Hepatocyte (in vitro differentiated cells): ENCODE measurements around the gene FRMPD3. TPM values are rescaled to one million over a fixed set of nuclear protein-coding genes. Genes with fewer than 3 reads are reported as not detected.

ENCODE experiments used
- DNase-seq: peaks from one replicate; pipeline ENCODE4 v3.0.0-alpha.2; 2016; ENCODE audit warnings: low spot score
- H2AFZ ChIP-seq: fragments of 200-600 bp; sonication (generic); 2 replicates; pipeline ENCODE4 v1.6.0; 2016; ENCODE audit warnings: antibody characterized with exemption, mild to moderate bottlenecking
- H3K27ac ChIP-seq: fragments of 200-600 bp; sonication (generic); 2 replicates; pipeline ENCODE4 v1.5.1; 2016; ENCODE audit warnings: mild to moderate bottlenecking
- H3K27me3 ChIP-seq: fragments of 200-600 bp; sonication (generic); 2 replicates; pipeline ENCODE4 v1.6.1; 2016
- H3K36me3 ChIP-seq: fragments of 200-600 bp; sonication (generic); replicated peaks from 2 replicates; pipeline ENCODE4 v1.5.1; 2016; ENCODE audit warnings: low read depth; ENCODE audit not compliant: insufficient read depth
- H3K4me1 ChIP-seq: fragments of 200-600 bp; sonication (generic); 2 replicates; pipeline ENCODE4 v1.5.1; 2016; ENCODE audit warnings: mild to moderate bottlenecking, moderate library complexity; ENCODE audit not compliant: insufficient read depth
- H3K4me2 ChIP-seq: fragments of 200-600 bp; sonication (generic); 2 replicates; pipeline ENCODE4 v1.6.0; 2016
- H3K4me3 ChIP-seq: fragments of 200-600 bp; sonication (generic); 2 replicates; pipeline ENCODE4 v1.5.1; 2016; ENCODE audit warnings: mild to moderate bottlenecking
- H3K79me2 ChIP-seq: fragments of 200-600 bp; sonication (generic); 2 replicates; pipeline ENCODE4 v1.6.0; 2017; ENCODE audit warnings: mild to moderate bottlenecking
- H3K9me2 ChIP-seq: fragments of 200-600 bp; sonication (generic); replicated peaks from 2 replicates; pipeline ENCODE4 v1.6.0; 2017; ENCODE audit warnings: mild to moderate bottlenecking; ENCODE audit not compliant: insufficient read depth
- H3K9me3 ChIP-seq: fragments of 200-600 bp; sonication (generic); 2 replicates; pipeline ENCODE4 v1.5.1; 2016; ENCODE audit warnings: low read depth, mild to moderate bottlenecking
- H4K20me1 ChIP-seq: fragments of 200-600 bp; sonication (generic); 2 replicates; pipeline ENCODE4 v1.6.0; 2016; ENCODE audit warnings: mild to moderate bottlenecking; ENCODE audit not compliant: insufficient read depth, poor library complexity, severe bottlenecking
- CTCF ChIP-seq: fragments of 200-600 bp; sonication (generic); IDR thresholded peaks from 2 replicates; pipeline ENCODE4 v1.5.1; 2016; ENCODE audit warnings: antibody characterized with exemption, mild to moderate bottlenecking; ENCODE audit not compliant: poor library complexity
- EZH2 ChIP-seq: fragments of 200-600 bp; sonication (generic); IDR thresholded peaks from 2 replicates; pipeline ENCODE4 v1.6.1; 2016; ENCODE audit warnings: antibody characterized with exemption, mild to moderate bottlenecking, borderline replicate concordance
- EZH2phosphoT487 ChIP-seq: fragments of 200-600 bp; sonication (generic); IDR thresholded peaks from one replicate; pipeline ENCODE4 v1.6.1; 2018; ENCODE audit warnings: antibody characterized with exemption, mild to moderate bottlenecking, low read depth, moderate library complexity; ENCODE audit not compliant: unreplicated experiment, severe bottlenecking
- WGBS: methylation state at CpG from one replicate; pipeline ENCODE4 v1.1.6; 2016; ENCODE audit warnings: low lambda C conversion rate; ENCODE audit errors: missing lambda C conversion rate; 5-methylcytosine and 5-hydroxymethylcytosine counted together
- polyA plus RNA-seq: library from polyadenylated mRNA; unstranded; fragments of >200 nt; fragmentation: Nextera tagmentation; extraction: Ambion mirVana; gene quantifications from 2 replicates; pipeline ENCODE4 v1.2.1, GENCODE V29; 2016
- total RNA-seq: library from RNA; depleted of rRNA; stranded (reverse); fragments of >200 nt; gene quantifications from 2 replicates; pipeline ENCODE4 v1.2.3, GENCODE V29; 2014

Gene FRMPD3
- total and polyA plus RNA-seq, 2 experiments from 2014 or later: 0.17 TPM; not detected in 1

GRCh38 chrX:107447642-107448041, 1.8 kb upstream of the FRMPD3 start:
- Histone ChIP-seq H2AFZ (no peak overlapping the region), H4K20me1 (no peaks in the 10 kb centered on the region), H3K4me1 (no peaks in the 10 kb centered on the region), H3K27me3 (peaks cover 61% of the 10 kb centered on the region), H3K36me3 (no peaks in the 10 kb centered on the region), H3K4me2 (no peak overlapping the region), H3K9me3 (no peaks in the 10 kb centered on the region), H3K79me2 (no peaks in the 10 kb centered on the region), H3K4me3 (no peak overlapping the region), H3K9me2 (no peaks in the 10 kb centered on the region), H3K27ac (no peak overlapping the region)
- DNase-seq: no peak
- no peak for TF ChIP-seq EZH2
- no peak for TF ChIP-seq CTCF
- no peak for TF ChIP-seq EZH2phosphoT487

GRCh38 chrX:107448625-107448997, 841 bp upstream of the FRMPD3 start:
- peak overlapping the region; percentile 81 for H3K4me2 ChIP-seq
- H3K4me1 ChIP-seq: no peaks in the 10 kb centered on the region
- H4K20me1 ChIP-seq: no peaks in the 10 kb centered on the region
- H3K27me3 ChIP-seq: peaks cover 71% of the 10 kb centered on the region
- no peaks in the 10 kb centered on the region for H3K9me2 ChIP-seq
- TF ChIP-seq EZH2: no peak
- no peak for TF ChIP-seq CTCF
- TF ChIP-seq EZH2phosphoT487: no peak
- 37% methylated on average over 6 of the region's 6 CpGs for WGBS
- no peaks in the 10 kb centered on the region for H3K9me3 ChIP-seq
- DNase-seq: no peak
- no peaks in the 10 kb centered on the region for H3K79me2 ChIP-seq
- no peaks in the 10 kb centered on the region for H3K36me3 ChIP-seq
- H2AFZ ChIP-seq: peak overlapping the region; percentile 5
- H3K27ac ChIP-seq: no peak overlapping the region
- no peak overlapping the region for H3K4me3 ChIP-seq

- no peaks in the 10 kb centered on the region for H3K36me3 ChIP-seq
- peaks cover 76% of the 10 kb centered on the region for H3K27me3 ChIP-seq
- H3K4me3 ChIP-seq: no peak overlapping the region
- H3K4me1 ChIP-seq: no peaks in the 10 kb centered on the region
- peak; percentile 40 for DNase-seq
- H3K9me2 ChIP-seq: no peaks in the 10 kb centered on the region
- no peaks in the 10 kb centered on the region for H3K9me3 ChIP-seq
- H3K4me2 ChIP-seq: peak overlapping the region; percentile 81
- H3K27ac ChIP-seq: no peak overlapping the region
- no peaks in the 10 kb centered on the region for H4K20me1 ChIP-seq
- H2AFZ ChIP-seq: no peak overlapping the region
- WGBS: 18% methylated on average over 19 of the region's 19 CpGs
- TF ChIP-seq CTCF: peak; percentile 29
- no peak for TF ChIP-seq EZH2phosphoT487
- H3K79me2 ChIP-seq: no peaks in the 10 kb centered on the region
Measured at GRCh38 chrX:107450823-107451509, 1.5 kb downstream of the FRMPD3 start.

- TF ChIP-seq CTCF (no peak), EZH2phosphoT487 (no peak), EZH2 (no peak)
- Histone ChIP-seq H2AFZ (no peak overlapping the region), H3K9me3 (no peaks in the 10 kb centered on the region), H3K27ac (no peak overlapping the region), H3K4me3 (no peak overlapping the region), H3K36me3 (no peaks in the 10 kb centered on the region), H4K20me1 (no peaks in the 10 kb centered on the region), H3K27me3 (peaks cover 75% of the 10 kb centered on the region), H3K79me2 (no peaks in the 10 kb centered on the region), H3K4me1 (no peaks in the 10 kb centered on the region), H3K9me2 (no peaks in the 10 kb centered on the region), H3K4me2 (peak overlapping the region; percentile 12)
- no peak for DNase-seq
- WGBS: 25% methylated on average over 11 of the region's 11 CpGs
Measured at GRCh38 chrX:107451731-107452130, 2.3 kb downstream of the FRMPD3 start.
